Activated T-cell treated with anti-CD3 and anti-CD28 coated beads, Interleukin-2, amount 50 U/mL, for 4 hours (primary cell): Measurements from ENCODE around the gene TMEM187. TPM values are rescaled to one million over a fixed set of nuclear protein-coding genes. Genes with fewer than 3 reads are reported as not detected.
A peak's percentile ranks its signal among the peaks of the same experiment; 100 is the strongest.

Experiments used
- ATAC-seq, 2 donors: fragments of 200-7000 bp; cut with Tn5 transposase; one replicate each; pipeline ENCODE4 v1.10.0; 2021
- DNase-seq: peaks from one replicate; pipeline ENCODE4 v3.0.0-alpha.2; 2020
- H3K27me3 Mint-ChIP-seq: one replicate; pipeline ENCODE4 v1.8.0; 2021; ENCODE audit warnings: low read depth, mixed read lengths
- H3K36me3 Mint-ChIP-seq: one replicate; pipeline ENCODE4 v1.8.0; 2022; ENCODE audit warnings: mixed read lengths; ENCODE audit not compliant: insufficient read depth
- H3K4me1 Mint-ChIP-seq: one replicate; pipeline ENCODE4 v1.8.0; 2021; ENCODE audit warnings: low read depth, mixed read lengths
- H3K4me3 Mint-ChIP-seq: one replicate; pipeline ENCODE4 v1.8.0; 2021; ENCODE audit warnings: mild to moderate bottlenecking, moderate library complexity, mixed read lengths
- H3K9me3 Mint-ChIP-seq: one replicate; pipeline ENCODE4 v1.8.0; 2021; ENCODE audit warnings: mixed read lengths
- total RNA-seq, 3 donors: library from RNA; stranded (reverse); gene quantifications; one replicate each; pipeline ENCODE4 v1.2.1, GENCODE V29; 2021

TMEM187 gene, protein sequence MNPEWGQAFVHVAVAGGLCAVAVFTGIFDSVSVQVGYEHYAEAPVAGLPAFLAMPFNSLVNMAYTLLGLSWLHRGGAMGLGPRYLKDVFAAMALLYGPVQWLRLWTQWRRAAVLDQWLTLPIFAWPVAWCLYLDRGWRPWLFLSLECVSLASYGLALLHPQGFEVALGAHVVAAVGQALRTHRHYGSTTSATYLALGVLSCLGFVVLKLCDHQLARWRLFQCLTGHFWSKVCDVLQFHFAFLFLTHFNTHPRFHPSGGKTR
- 1 to 10 TPM; 2.0 to 2.7 (median 2.3) TPM for total RNA-seq

DNA sequence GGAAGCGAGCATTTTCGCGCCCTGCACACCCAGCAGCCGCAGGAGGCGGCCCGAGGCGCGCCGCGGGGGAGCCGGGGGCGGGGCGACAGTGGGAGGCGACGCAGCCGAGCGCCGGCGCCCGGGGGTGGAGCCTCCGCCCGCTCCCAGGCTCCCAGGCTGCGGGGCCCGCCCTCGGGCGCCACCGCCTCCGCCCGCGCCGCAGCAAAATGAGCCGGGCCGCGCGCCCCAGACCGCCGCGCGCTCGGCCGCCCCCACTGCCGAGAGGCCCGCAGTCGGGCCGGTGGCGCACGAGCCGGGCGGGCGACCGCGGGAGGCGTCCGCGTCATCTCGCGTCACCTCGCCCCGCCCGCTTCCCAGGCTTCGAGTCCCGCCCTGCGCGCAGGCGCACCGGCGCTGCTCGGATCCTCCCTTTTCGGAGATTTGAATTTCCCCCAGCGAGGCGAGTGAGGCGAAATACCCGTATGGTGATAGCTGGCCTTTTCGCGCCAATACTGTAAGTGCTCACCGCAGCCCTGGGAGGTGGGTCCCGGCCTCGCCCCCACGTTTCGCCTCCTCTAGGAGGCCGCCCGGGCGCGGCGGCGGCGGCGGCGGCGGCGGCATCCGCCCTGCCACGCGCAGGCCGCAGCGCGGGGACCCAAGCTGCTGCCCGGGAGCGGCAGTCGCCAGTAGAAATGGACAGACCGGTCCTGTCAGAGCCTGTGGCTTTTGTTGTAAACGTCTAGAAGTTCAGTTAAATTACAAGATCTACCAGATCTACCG, at the start of gene TMEM187:
TMEM187 (plus strand) TSS at position 387 of the 759 bp plus-strand sequence. CDS start 9,309 bp downstream, outside the sequence.
- peak; percentile 87 for DNase-seq
- Mint-ChIP-seq H3K4me1 (peaks cover 28% of the 10 kb centered on the region), H3K36me3 (peaks cover 6% of the 10 kb centered on the region), H3K4me3 (peak within 1 kb of the TSS; percentile 100), H3K27me3 (no peaks in the 10 kb centered on the region), H3K9me3 (no peaks in the 10 kb centered on the region)
- ATAC-seq = peak; percentile 51 to 54

DNA sequence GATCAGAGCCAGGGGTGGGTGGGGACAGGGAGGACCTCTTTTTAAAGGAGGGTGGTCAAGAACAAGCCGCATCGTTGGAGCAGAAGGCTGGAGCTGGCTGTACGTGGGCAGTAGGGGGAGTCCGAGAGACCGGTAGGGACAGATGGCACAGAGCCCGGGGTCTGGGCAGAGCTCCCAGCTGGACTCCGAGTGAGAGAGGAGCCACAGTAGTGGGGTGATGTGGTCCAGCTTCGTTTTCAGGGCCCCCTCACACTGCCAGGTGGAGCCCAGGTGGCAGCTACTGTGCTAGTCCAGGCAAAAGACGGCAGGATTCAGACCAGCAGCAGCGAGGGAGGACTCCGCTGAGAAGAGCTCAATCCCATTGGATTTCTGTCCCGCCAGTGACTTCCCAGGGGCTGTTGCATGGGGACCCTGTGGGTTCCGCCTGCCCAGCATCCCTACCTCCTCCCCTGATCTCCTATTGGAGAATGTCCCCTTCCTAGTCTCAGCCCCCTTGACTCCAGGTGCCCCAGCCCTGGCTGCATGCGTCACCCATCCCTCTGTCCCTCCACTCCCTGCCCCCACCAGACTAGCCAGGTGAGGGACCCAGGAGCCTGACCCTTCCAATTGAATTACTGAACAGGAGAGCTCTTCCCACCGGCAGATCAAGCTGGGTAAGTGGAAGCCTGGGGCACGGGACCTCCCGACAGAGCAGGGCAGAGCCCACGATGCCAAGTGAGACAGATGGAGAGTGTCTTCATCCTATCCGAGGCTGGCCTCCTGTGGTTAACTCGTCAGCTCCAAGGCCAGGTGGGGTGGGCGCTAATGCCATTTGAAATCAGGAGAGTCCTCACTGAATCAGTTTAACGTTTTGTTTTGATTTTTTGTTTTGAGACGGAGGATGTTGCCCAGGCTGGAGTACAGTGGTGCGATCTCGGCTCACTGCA, 49.4 kb upstream of the TMEM187 start:
- Mint-ChIP-seq H3K27me3 (no peaks in the 10 kb centered on the region), H3K4me3 (peak overlapping the region; percentile 89), H3K36me3 (no peaks in the 10 kb centered on the region), H3K4me1 (peaks cover 30% of the 10 kb centered on the region), H3K9me3 (no peaks in the 10 kb centered on the region)
- ATAC-seq (no peak), DNase-seq (no peak)

GRCh38 chrX:153924149-153924861, 48.2 kb upstream of the TMEM187 start:
- H3K4me3 Mint-ChIP-seq = peak overlapping the region; percentile 89
- DNase-seq (no peak), ATAC-seq (no peak)
- no peaks in the 10 kb centered on the region for H3K9me3 Mint-ChIP-seq
- H3K4me1 Mint-ChIP-seq = peaks cover 34% of the 10 kb centered on the region
- H3K27me3 Mint-ChIP-seq = no peaks in the 10 kb centered on the region
- H3K36me3 Mint-ChIP-seq = peaks cover 3% of the 10 kb centered on the region

DNA sequence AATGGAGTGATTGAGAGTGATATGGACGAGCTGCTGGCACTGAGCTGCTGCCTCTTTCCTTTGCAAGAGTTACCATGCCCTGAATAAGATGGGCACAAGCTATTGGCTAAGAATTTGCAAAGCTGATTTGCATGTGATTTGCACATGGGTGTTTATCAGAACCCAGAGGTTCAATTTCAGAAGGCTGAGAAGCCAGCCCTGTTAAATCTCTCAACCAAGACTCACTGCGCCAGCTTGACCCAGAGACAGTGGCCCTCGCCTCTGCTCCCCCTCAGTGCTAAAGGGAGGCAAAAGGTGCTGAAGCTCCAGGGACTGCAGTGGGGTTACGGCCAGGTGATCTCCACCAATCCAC, 47.2 kb upstream of the TMEM187 start:
- peaks cover 33% of the 10 kb centered on the region for H3K4me1 Mint-ChIP-seq
- peaks cover 3% of the 10 kb centered on the region for H3K36me3 Mint-ChIP-seq
- peak overlapping the region; percentile 89 for H3K4me3 Mint-ChIP-seq
- no peaks in the 10 kb centered on the region for H3K9me3 Mint-ChIP-seq
- DNase-seq (no peak), ATAC-seq (no peak)
- no peaks in the 10 kb centered on the region for H3K27me3 Mint-ChIP-seq

DNA sequence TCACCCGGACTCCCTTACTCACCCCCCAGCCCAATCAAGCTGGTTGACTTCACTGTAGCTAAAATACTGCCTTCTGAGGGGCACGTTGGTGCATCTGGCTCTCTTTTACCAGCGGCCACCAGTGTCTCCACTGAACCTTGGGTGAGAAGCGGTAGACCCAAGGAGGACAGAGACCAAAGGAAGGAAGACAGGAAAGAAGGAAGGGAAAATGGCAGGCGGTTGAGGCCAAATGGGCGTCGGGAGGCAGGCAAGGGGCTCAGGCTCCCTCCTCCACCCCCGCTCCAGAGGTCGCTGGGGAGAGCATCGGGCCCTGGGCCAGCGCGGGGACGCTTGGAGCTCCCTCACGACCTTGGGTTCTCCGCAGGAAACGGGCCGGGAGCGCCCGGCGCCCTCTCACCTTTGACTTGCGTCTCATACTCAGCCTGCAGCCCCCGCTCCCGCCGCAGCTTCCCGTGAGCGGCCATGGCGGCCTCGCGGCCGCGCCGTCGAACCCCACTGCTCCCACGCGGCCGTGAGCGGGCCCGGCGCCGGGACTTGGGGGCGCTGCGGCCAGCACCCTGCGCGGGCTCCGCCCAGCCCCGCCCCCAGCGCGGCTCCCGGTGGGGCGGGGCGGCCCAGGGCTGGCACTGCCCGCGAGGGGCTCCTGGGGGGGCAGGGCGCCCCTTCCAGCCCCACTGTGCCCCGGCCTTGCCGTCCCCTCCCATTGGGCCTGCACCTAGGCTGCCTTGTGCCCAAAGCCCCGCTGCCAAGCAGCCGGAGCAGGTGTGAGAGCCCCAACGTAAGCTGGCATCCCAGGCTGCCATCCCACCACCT, 46.6 kb upstream of the TMEM187 start, which contains the start of gene ARHGAP4:
ARHGAP4 (minus strand) TSS at position 526 of the 813 bp plus-strand sequence; CDS start at position 464, 62 bp downstream.
- Mint-ChIP-seq H3K36me3 (peaks cover 3% of the 10 kb centered on the region), H3K4me1 (peaks cover 34% of the 10 kb centered on the region), H3K9me3 (no peaks in the 10 kb centered on the region), H3K27me3 (no peaks in the 10 kb centered on the region), H3K4me3 (peak within 1 kb of the TSS; percentile 89)
- ATAC-seq (peak; percentile 8 to 17), DNase-seq (peak; percentile 31)

DNA sequence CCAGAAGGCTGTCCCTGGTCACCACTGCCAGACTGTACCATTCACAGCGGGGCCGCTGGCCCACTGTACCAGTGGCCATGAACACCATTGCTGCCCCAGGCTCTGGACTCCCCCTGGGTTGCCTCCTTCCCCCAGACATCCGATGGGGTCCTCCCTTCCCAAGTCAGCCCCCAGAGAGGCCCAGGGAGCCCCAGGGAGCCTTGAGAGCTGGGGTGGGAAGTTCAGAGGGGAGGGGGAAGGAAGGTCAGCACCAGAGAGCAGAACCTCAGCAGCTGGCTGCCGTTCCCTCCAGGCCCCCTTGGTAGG, 46.0 kb upstream of the TMEM187 start:
- DNase-seq (no peak), ATAC-seq (peak; percentile 0)
- Mint-ChIP-seq H3K4me1 (peaks cover 35% of the 10 kb centered on the region), H3K27me3 (no peaks in the 10 kb centered on the region), H3K4me3 (peak overlapping the region; percentile 87), H3K9me3 (no peaks in the 10 kb centered on the region), H3K36me3 (peaks cover 3% of the 10 kb centered on the region)

DNA sequence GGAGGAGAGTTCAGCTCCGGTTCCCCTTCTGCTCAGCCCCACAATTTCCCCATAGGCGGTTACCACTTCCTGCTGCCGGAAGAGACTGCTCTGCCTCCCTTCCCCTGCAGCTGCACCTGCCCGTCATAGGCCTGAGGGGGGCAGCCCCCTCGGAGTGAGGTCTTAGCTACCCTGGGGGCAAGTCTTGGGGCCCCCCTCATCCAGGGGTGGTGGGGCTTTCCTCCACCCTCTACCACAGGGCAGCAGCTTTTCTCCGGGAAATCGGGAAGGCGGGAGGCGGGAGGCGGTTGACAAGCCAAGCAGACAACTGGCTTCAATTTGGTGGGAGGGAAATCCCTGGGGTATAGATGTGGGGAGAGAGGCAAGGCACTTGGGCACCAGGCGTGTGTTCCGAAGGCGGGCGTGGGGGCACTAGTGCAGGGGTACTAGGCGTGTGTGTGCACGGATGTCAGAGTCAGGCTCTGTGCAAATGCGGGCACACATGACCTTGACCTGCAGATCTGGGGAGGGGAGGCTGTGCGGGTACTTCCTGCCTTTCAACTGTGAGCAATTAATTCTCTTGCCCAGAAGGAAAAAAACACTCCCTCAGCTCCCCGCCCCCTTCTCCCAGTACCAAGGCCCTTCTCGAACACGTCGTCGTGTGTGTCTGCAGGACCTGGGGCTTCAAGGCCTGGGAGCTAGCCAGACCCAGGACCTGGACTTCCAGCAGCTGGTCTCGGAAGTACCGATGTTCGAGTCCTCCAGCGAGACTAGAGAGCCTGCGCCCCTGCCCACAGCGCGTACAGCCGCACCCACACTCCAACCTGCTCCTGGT, 45.5 kb upstream of the TMEM187 start:
- DNase-seq = peak; percentile 61
- peaks cover 32% of the 10 kb centered on the region for H3K4me1 Mint-ChIP-seq
- peak; percentile 41 to 50 for ATAC-seq
- no peaks in the 10 kb centered on the region for H3K9me3 Mint-ChIP-seq
- H3K27me3 Mint-ChIP-seq = no peaks in the 10 kb centered on the region
- H3K4me3 Mint-ChIP-seq = peak overlapping the region; percentile 87
- peaks cover 3% of the 10 kb centered on the region for H3K36me3 Mint-ChIP-seq

DNA sequence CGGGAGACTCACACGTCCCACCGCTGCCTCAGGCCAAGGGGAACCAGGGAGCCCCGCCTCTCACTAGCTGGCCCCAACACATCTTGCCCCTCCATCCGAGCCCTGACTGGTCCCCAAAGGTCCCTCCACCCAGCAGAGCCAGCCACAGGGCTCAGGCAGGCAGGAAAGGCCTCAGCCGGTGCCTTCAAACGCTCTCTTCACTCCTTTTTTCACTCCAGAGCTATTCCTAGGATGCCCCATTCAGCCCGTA, 45.0 kb upstream of the TMEM187 start:
- ATAC-seq (no peak), DNase-seq (no peak)
- Mint-ChIP-seq H3K4me1 (peaks cover 27% of the 10 kb centered on the region), H3K36me3 (peaks cover 3% of the 10 kb centered on the region), H3K9me3 (no peaks in the 10 kb centered on the region), H3K4me3 (peak overlapping the region; percentile 87), H3K27me3 (no peaks in the 10 kb centered on the region)

- DNase-seq (peak; percentile 92), ATAC-seq (peak; percentile 77 to 79)
- Mint-ChIP-seq H3K36me3 (peaks cover 3% of the 10 kb centered on the region), H3K27me3 (no peaks in the 10 kb centered on the region), H3K4me1 (peaks cover 24% of the 10 kb centered on the region), H3K9me3 (no peaks in the 10 kb centered on the region), H3K4me3 (peak overlapping the region; percentile 87)
Measured at GRCh38 chrX:153927922-153928760, 44.4 kb upstream of the TMEM187 start.

DNA sequence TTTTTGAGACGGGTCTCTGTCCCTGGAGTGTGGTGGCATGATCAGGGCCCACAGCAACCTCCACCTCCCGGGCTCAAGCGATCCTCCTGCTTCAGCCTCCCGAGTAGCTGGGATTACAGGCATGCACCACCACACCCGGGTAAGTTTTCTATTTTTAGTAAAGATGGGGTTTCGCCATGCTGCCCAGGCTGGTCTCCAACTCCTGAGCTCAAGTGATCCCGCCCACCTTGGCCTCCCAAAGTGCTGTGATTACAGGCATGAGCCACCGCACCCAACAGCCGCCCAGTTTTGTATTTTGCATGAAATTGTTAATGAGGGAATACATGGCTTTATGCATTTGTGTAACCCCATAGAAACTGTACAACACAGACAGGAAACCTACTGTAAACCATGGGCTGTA, 43.7 kb upstream of the TMEM187 start:
- Mint-ChIP-seq H3K4me3 (peak overlapping the region; percentile 70), H3K36me3 (peaks cover 3% of the 10 kb centered on the region), H3K4me1 (peaks cover 21% of the 10 kb centered on the region), H3K9me3 (no peaks in the 10 kb centered on the region), H3K27me3 (no peaks in the 10 kb centered on the region)
- ATAC-seq (no peak), DNase-seq (no peak)

GRCh38 chrX:153929576-153929975, 43.0 kb upstream of the TMEM187 start:
- Mint-ChIP-seq H3K27me3 (no peaks in the 10 kb centered on the region), H3K4me1 (peaks cover 18% of the 10 kb centered on the region), H3K4me3 (peak overlapping the region; percentile 70), H3K9me3 (no peaks in the 10 kb centered on the region), H3K36me3 (peaks cover 3% of the 10 kb centered on the region)
- DNase-seq (no peak), ATAC-seq (no peak)
